ENCODE data around the gene IL1B.

The IL1B gene

DNA sequence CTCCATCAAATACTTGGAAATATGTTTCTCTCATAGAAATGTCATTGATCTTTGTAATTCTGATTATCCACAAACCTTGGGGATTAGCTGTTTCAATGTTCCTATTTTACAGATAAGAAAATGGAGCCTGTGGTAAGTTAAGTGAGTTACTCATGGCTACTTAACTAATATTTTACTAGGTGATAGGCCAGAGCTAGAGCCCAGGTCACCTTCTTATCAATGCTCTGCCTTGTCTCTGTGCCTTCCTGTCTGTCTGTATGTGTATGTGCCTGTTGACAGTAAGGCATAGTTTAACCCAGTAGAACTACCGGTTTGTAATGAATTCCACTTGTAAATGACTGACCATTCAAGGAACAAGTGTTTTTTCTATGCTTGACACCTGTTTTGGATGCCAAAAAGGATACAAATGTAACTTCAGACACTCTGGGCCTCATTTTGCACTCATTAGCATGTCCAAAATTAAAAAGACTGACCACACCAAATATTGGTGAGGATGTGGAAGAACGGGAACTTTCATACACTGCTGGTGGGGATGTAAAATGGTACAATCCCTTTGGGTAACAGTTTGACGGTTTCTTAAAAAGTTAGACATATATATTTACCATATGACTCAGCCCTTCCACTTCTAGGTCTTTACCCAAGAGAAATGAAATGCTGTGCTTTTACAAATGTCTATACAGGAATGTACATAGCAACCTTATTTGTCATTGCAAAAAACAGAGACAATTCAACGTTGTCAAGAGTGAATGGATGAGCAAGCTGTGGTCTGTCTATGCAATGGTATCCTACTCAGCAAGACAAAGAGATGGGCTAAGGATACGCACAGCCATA lies 32.7 kb downstream of the IL1B start:
- no peak for DNase-seq

GRCh38 chr2:112800881-112801583 lies 35.5 kb downstream of the IL1B start:
- no peak for DNase-seq

- no peak for DNase-seq
These were observed 37.3 kb downstream of the IL1B start for GRCh38 chr2:112798979-112799975.

DNA sequence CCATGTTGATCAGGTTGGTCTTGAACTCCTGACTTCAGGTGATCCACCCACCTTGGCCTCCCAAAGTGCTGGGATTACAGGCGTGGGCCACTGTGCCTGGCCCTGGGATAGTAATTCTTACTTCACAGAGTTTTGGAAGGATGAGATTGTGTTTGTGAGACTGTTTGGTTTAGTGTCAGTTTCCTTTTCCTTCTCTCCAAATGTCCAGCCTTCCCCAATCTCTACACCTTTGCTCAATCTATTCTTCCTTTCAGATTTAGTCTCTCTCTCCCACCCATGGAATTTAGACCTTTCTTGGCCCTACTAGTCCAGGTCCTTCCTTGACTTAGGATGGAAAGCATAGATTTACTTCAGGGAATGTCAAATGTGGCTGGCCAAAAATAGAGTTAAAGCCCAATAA lies 40.1 kb downstream of the IL1B start:
- no peak for DNase-seq

GRCh38 chr2:112795774-112796173 lies 40.8 kb downstream of the IL1B start:
- peak; percentile 30 for DNase-seq

DNA sequence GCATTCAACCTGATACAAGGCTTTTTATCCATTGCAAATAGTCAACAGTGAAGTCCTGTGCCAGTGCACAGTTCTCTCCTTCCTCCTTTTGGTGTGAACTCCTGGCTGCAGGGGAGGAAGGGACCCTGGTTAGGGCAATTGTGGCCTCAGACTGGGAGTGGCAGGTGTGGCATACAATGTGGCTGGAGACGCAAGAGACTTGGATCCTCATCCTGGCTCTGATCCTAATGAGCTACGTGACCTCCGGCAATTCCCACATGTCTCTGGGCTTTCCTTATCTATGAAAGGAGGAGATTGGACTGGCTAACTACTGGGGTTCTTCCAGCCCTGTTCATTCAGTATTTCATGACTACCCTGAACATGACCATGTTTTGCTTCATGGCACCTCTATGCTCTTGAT lies 41.7 kb downstream of the IL1B start:
- no peak for DNase-seq

- no peak for DNase-seq
These were observed 42.3 kb downstream of the IL1B start for GRCh38 chr2:112794131-112794733.

- DNase-seq = no peak
These were observed 43.1 kb downstream of the IL1B start for GRCh38 chr2:112793449-112793978.

GRCh38 chr2:112792419-112792818 lies 44.2 kb downstream of the IL1B start:
- no peak for DNase-seq

DNA sequence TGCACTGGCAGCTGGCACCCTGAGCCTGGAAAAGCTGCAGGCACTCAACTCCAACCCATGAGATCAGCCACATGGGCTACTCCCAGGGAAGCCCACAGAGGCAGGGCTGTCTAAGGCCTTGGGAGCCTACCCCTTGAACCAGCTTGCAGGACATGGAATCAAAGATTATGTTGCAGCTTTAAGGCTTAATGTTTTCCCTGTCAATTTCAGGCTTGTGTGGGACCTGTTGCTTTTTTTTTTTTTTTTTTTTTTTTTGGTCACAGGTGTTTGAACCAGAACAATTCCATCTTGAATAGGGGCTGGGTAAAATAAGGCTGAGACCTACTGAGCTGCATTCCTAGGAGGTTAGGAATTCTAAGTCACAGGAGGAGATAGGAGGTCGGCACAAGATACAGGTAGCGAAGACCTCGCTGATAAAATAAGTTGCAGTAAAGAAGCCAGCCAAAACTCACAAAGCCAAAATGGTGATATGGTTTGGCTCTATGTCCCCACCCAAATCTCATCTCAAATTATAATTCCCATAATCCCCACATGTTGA lies 44.8 kb downstream of the IL1B start:
- no peak for DNase-seq

- DNase-seq = no peak
These were observed 45.6 kb downstream of the IL1B start for GRCh38 chr2:112791019-112791418.

- DNase-seq = no peak
These were observed 46.3 kb downstream of the IL1B start for GRCh38 chr2:112790305-112790704.

DNA sequence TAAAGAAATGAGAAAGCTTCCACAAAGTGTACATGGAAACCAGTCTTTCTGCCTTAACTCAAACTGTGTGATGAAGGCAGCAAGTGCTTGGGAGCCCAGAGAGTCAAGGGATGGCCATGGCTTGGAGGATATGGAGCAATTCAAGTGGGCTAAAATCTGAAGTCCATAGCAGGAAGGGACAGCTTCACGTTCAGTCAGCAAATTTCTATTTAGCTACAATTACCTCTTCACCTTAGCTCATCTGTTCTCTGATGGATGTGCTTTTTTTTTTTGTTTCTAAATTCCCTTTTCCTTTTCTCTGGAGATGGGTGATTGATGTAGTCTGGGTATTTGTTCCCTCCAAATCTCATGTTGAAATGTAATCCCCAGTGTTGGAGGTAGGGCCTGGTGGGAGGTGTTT lies 47.4 kb downstream of the IL1B start:
- DNase-seq = no peak

GRCh38 chr2:112788653-112789052 lies 47.9 kb downstream of the IL1B start:
- no peak for DNase-seq

GRCh38 chr2:112787729-112788393 lies 48.7 kb downstream of the IL1B start:
- no peak for DNase-seq

DNA sequence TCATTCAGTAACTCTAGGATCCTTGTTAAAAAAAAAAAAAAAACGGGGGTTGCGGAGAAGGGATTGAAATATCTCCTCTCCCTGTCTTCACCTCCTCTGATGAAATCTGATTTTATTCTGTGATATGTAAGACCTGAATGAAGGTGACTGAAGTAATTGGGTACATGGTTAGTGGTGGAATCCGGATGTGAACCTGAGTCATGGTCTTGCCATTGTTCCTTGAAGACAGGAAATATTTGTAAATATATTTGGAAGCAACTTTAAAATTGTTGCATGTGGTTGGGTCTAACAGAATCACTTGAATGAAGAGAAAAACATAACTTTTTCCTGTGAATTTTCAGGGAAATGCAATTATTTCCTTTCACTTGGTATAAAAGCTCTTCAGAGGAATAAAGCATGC lies 49.3 kb downstream of the IL1B start:
- no peak for DNase-seq

DNA sequence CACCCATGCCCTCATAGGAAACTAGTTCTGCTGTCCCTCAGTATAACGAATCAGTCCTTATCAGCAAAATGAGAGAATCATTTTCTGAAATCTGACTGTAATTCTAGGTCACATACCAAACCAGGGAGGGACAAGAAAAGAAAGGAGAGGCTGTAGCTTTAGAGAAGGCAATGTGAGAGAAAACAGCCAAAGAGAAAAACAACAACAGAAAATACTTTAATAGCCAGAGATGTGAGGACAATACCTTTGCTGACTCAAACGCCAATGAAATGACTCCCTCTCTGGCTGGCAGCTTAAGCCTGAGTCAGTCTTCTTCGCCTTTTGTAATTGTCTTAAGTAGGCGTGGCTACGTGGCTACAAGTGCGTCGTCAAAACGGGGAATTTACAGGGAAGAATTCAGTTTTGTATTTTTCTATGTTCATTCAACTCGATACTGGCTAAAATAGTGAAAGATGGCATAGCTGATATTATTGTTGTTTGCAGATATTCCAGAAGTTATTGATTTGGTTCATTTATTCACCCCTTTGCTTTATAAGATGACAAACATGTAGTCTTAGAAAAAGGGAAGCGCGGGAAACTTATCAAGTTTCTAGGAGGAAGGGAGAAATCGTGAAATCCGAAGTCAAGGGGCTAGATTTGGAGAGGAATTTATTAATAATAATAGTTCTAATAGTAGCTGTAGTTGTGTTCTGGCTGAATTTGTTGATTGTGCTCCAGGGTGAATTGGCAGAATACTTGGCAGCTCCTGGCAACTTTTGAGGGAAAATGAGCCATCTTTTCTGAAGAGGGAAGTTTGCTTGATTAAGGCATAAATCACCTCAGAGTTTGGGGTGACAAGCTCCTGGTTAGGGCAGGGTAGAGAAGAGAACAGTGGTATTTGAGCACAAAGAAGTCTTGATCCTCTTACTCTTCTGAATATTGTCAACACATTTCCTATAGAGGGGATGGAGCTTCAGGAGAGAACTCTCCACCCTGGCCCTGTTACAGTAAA lies 52.1 kb downstream of the IL1B start, which contains the start of gene IL1A:
Gene IL1A, minus strand, starts transcription at position 295 of the 991 bp plus-strand sequence. CDS start 723 bp downstream, outside the sequence.
- DNase-seq = no peak

DNA sequence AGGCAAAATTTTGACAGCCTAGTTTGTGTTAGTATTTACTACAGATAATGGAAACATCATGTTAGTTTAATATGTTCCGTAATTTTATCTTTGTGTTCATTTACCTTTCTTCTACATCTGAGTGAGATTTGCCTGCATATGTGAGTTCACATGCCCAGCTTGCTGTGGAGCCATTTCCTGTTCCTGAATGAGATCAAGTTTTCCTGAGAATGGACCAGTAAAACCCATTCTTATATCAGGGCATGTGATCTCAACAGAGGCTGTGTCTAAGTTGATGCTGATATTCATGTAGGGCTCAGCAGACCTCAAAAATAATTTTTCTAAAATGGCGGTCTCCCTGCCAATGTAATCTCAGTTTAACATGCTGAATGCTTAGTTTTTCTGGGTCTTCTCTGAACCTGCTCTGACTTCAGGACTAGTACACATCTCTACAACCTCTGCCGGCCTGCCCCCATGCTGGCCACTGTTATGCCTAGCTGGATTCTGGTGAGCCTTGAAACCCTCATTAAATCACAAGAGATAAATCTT lies 53.3 kb downstream of the IL1B start:
- no peak for DNase-seq

DNA sequence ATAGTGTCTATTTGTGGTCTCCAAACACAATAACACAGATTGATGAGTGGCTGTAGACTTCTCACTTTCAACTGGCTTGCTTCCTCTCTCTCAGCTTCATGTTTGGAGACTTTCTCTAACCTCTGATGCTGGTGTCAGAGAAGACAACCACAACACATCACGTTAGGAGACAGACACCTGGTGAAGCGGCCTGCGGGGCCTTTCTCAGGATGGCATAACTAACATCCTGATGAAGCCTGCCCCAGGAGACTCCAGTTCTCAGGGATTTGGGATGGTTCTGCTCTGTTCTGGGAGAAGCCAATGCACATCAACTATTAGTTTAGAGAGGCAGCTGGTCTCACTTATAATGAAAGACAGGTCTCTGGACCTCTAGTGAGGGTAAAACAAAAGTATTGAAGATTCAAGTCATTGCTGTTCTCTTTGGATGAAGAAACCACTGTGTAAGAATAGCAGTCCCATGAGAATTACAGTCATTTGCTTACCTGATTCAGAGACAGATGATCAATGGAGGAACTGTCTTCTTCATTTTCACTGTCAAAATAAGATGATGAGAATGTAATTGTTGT lies 54.3 kb downstream of the IL1B start:
- no peak for DNase-seq

Data from NCI-H345 (cell line).